ENCODE measurements around the gene GHR. TPM values are rescaled to one million over a fixed set of nuclear protein-coding genes. Genes with fewer than 3 reads are reported as not detected.

The GHR gene
- total and polyA plus RNA-seq, 2 of the 8 experiments (the other 6 are each of a cell fraction or from before 2014, with no cell fraction given) = 0.15 to 0.19 TPM

GRCh38 chr5:42496397-42497156, 73.3 kb downstream of the GHR start:
- no peak overlapping the region for H3K18ac ChIP-seq (ENCODE audit: extremely low read depth, low read length)
- no peak overlapping the region for H4K5ac ChIP-seq (ENCODE audit: insufficient read length, low read depth, low read length)
- H4K91ac ChIP-seq (replicated peaks; ENCODE audit: insufficient read length, low read length) = no peak overlapping the region
- no peaks in the 10 kb centered on the region for H3K36me3 ChIP-seq (ENCODE audit: control insufficient read depth in 2 of 4, insufficient read depth in 4 of 4, low read length in 3 of 4)
- no peaks in the 10 kb centered on the region for H4K20me1 ChIP-seq (replicated peaks in 1 of 2; ENCODE audit: control insufficient read depth in 1 of 2, insufficient read depth in 2 of 2, low read length in 2 of 2)
- no peak overlapping the region for H2BK12ac ChIP-seq (ENCODE audit: low read depth, low read length)
- no peaks in the 10 kb centered on the region for H3K79me2 ChIP-seq (ENCODE audit: control insufficient read depth in 1 of 2, insufficient read depth in 2 of 2, low read length in 2 of 2)
- H3K4me3 ChIP-seq (ENCODE audit: extremely low read depth in 1 of 4, insufficient read depth in 2 of 4, low read depth in 3 of 4, low read length in 4 of 4) = no peak overlapping the region
- H2AK5ac ChIP-seq (ENCODE audit: low read depth, low read length) = no peak overlapping the region
- H3K14ac ChIP-seq (ENCODE audit: insufficient read length) = no peak overlapping the region
- H3K23ac ChIP-seq (ENCODE audit: insufficient read length) = no peak overlapping the region
- WGBS, 2 experiments (ENCODE audit: extremely low coverage in 1 of 2, insufficient coverage in 1 of 2, insufficient read length in 1 of 2, insufficient replicate concordance in 2 of 2, low coverage in 1 of 2, low lambda C conversion rate in 2 of 2, missing lambda C conversion rate in 1 of 2) = 75% methylated on average over 4 of the region's 4 CpGs; no CpG with 5 or more reads in 1 of the 2 experiments
- H3K27me3 ChIP-seq (replicated peaks in 1 of 4; ENCODE audit: control insufficient read depth in 3 of 4, extremely low read depth in 1 of 4, insufficient read depth in 3 of 4, low read length in 3 of 4) = no peaks in the 10 kb centered on the region
- no peak overlapping the region for H3K56ac ChIP-seq (replicated peaks; ENCODE audit: insufficient read length, low read depth, low read length)
- ChIA-PET CTCF (ENCODE audit: partially characterized antibody) (no interaction called here), POLR2A (ENCODE audit: partially characterized antibody) (no interaction called here)
- no peak overlapping the region for H2BK5ac ChIP-seq (ENCODE audit: low read depth, low read length)
- no peak overlapping the region for H2BK15ac ChIP-seq (ENCODE audit: low read length)
- H3K9me3 ChIP-seq (ENCODE audit: insufficient read depth in 2 of 2, low read depth in 1 of 2, low read length in 1 of 2) = no peaks in the 10 kb centered on the region
- H3K4ac ChIP-seq (replicated peaks; ENCODE audit: insufficient read length, low read depth, low read length) = no peak overlapping the region
- no peak overlapping the region; a peak in 1 of 4 replicates for H3K4me2 ChIP-seq (ENCODE audit: insufficient read depth in 1 of 2, low read depth in 2 of 2, low read length in 2 of 2)
- H3K9ac ChIP-seq (replicated peaks in 1 of 4; ENCODE audit: extremely low read depth in 1 of 4, low read depth in 3 of 4, low read length in 3 of 4) = no peak overlapping the region
- peaks cover 0 to 6% (median 2%) of the 10 kb centered on the region in 4 experiments; a peak in 4 of 7 replicates for H3K4me1 ChIP-seq (replicated peaks in 1 of 4; ENCODE audit: control insufficient read depth in 3 of 4, insufficient read depth in 4 of 4, low read length in 3 of 4)
- H2AFZ ChIP-seq (ENCODE audit: low read length) = no peak overlapping the region
- DNase-seq (ENCODE audit: low read depth in 1 of 2, low spot score in 2 of 2) (no peak), FAIRE-seq (no peak)
- H4K8ac ChIP-seq (ENCODE audit: extremely low read depth, insufficient read depth, low read length) = no peak overlapping the region
- no peak overlapping the region for H3K27ac ChIP-seq (ENCODE audit: low read depth, low read length)
- no peak overlapping the region for H2BK20ac ChIP-seq (ENCODE audit: low read length)
- H2BK120ac ChIP-seq (replicated peaks; ENCODE audit: low read depth, low read length) = no peak overlapping the region
- H3K23me2 ChIP-seq (ENCODE audit: low read depth, low read length) = no peaks in the 10 kb centered on the region
- H3K79me1 ChIP-seq (ENCODE audit: low read depth, low read length) = no peaks in the 10 kb centered on the region
- TF ChIP-seq HDAC2 (IDR thresholded peaks at IDR 0.05; ENCODE audit: borderline replicate concordance in 1 of 2, low read depth in 2 of 2, low read length in 2 of 2) = no peak
- no peak for TF ChIP-seq KDM4A (IDR thresholded peaks at IDR 0.05; ENCODE audit: low read depth, low read length, severe bottlenecking)
- no peak for TF ChIP-seq CBX8 (IDR thresholded peaks at IDR 0.05; ENCODE audit: borderline replicate concordance, low read depth, low read length)
- TF ChIP-seq TAF1 (IDR thresholded peaks at IDR 0.05; ENCODE audit: low read depth, low read length) = no peak
- TF ChIP-seq PHF8 (conservative IDR thresholded peaks at IDR 0.05; ENCODE audit: low read depth, low read length) = no peak
- no peak for TF ChIP-seq TAF7 (optimal IDR thresholded peaks at IDR 0.05; ENCODE audit: borderline replicate concordance, low read depth, low read length)
- no peak for TF ChIP-seq BCL11A (IDR thresholded peaks at IDR 0.05; ENCODE audit: low read depth in 2 of 2, low read length in 2 of 2)
- no peak for TF ChIP-seq BACH1 (IDR thresholded peaks at IDR 0.05; ENCODE audit: low read length)
- TF ChIP-seq NRF1 (IDR thresholded peaks at IDR 0.05; ENCODE audit: low read depth, low read length) = no peak
- TF ChIP-seq YY1 (IDR thresholded peaks at IDR 0.05; ENCODE audit: low read depth, low read length) = no peak
- no peak for TF ChIP-seq SUZ12 (IDR thresholded peaks at IDR 0.05; ENCODE audit: low read length)
- TF ChIP-seq RFX5 (IDR thresholded peaks at IDR 0.05; ENCODE audit: borderline replicate concordance, low read depth, low read length) = no peak
- TF ChIP-seq SIRT6 (IDR thresholded peaks at IDR 0.05; ENCODE audit: low read length) = no peak
- TF ChIP-seq TBP (IDR thresholded peaks at IDR 0.05; ENCODE audit: low read depth, low read length) = no peak

Measured in H1 (cell line).